Right atrium auricular region (tissue), 2 donors: ENCODE data around the gene CMBL. TPM values are rescaled to one million over a fixed set of nuclear protein-coding genes. Genes with fewer than 3 reads are reported as not detected.
"Not testable (repeated sequence)": the region's sequence is repeated elsewhere in the genome, so short reads cannot be mapped to it uniquely, and the experiment has no call there.

Source experiments
- DNase-seq: peaks from one replicate; pipeline ENCODE4 v3.0.0-alpha.2; 2019; ENCODE audit warnings: low spot score
- H3K27ac ChIP-seq, 2 donors: fragments of 200-600 bp; sonication (generic); 1 replicate in 1 of 2; 2 replicates in 1 of 2; pipeline ENCODE4 v1.5.1; 2016 to 2019
- H3K27me3 ChIP-seq, 2 donors: fragments of 200-600 bp; sonication (generic); one replicate each; pipeline versions ENCODE4 v1.5.1 to v1.6.0; 2017 to 2019
- H3K36me3 ChIP-seq: fragments of 200-600 bp; sonication (generic); one replicate; pipeline ENCODE4 v1.5.1; 2016
- H3K4me1 ChIP-seq, 2 donors: fragments of 200-600 bp; sonication (generic); one replicate each; pipeline versions ENCODE4 v1.5.1 to v1.6.0; 2017 to 2019
- H3K4me3 ChIP-seq, 2 donors: fragments of 200-600 bp; sonication (generic); 1 replicate in 1 of 2; 2 replicates in 1 of 2; pipeline ENCODE4 v1.5.1; 2017 to 2019; ENCODE audit warnings: mild to moderate bottlenecking in 1 of 2, moderate library complexity in 1 of 2
- H3K9me3 ChIP-seq, 2 donors: fragments of 200-600 bp; sonication (generic); one replicate each; pipeline ENCODE4 v1.5.1; 2019
- CTCF ChIP-seq, 2 donors: fragments of 200-600 bp; sonication (generic); IDR thresholded peaks; one replicate each; pipeline ENCODE4 v1.5.1; 2019; ENCODE audit warnings: antibody characterized with exemption in 2 of 2
- total RNA-seq, 2 donors: library from RNA; depleted of rRNA; stranded (reverse); fragments of >200 nt; gene quantifications; one replicate each; pipeline ENCODE4 v1.1.0, GENCODE V29; 2016

The CMBL gene
- total RNA-seq, 2 donors from 2014 or later = 5.9 to 20.7 TPM

GRCh38 chr5:10250806-10251276, 56.9 kb downstream of the CMBL start:
- Histone ChIP-seq H3K4me1 (peaks cover 0 to 25% of the 10 kb centered on the region in 2 donors), H3K9me3 (no peaks in the 10 kb centered on the region), H3K27ac (peak overlapping the region; percentile 95 to 96), H3K36me3 (peaks cover 16% of the 10 kb centered on the region), H3K4me3 (peak overlapping the region; percentile 93 to 99), H3K27me3 (no peaks in the 10 kb centered on the region)
- no peak for TF ChIP-seq CTCF (IDR thresholded peaks at IDR 0.05)
- DNase-seq = no peak

- no peak for TF ChIP-seq CTCF (IDR thresholded peaks at IDR 0.05)
- H3K36me3 ChIP-seq = peaks cover 10% of the 10 kb centered on the region
- DNase-seq = peak; percentile 94
- peaks cover 0 to 25% of the 10 kb centered on the region in 2 donors for H3K4me1 ChIP-seq
- no peaks in the 10 kb centered on the region for H3K27me3 ChIP-seq
- no peaks in the 10 kb centered on the region for H3K9me3 ChIP-seq
- peak within 1 kb of the TSS; percentile 93 to 99 for H3K4me3 ChIP-seq
- H3K27ac ChIP-seq = peak within 1 kb of the TSS; percentile 95 to 96
Measured at GRCh38 chr5:10249948-10250805, 57.5 kb downstream of the CMBL start, which contains the start of gene CCT5. Gene CCT5 (plus strand): TSS chr5:10250280. CDS start chr5:10250341, 61 bp downstream.

GRCh38 chr5:10248378-10249260, 59.1 kb downstream of the CMBL start:
- Histone ChIP-seq H3K4me3 (peak overlapping the region; percentile 93 to 99), H3K4me1 (peaks cover 0 to 25% of the 10 kb centered on the region in 2 donors), H3K27me3 (no peaks in the 10 kb centered on the region), H3K27ac (peak overlapping the region; percentile 95 to 96), H3K36me3 (no peaks in the 10 kb centered on the region), H3K9me3 (no peaks in the 10 kb centered on the region)
- DNase-seq = no peak
- no peak for TF ChIP-seq CTCF (IDR thresholded peaks at IDR 0.05)

GRCh38 chr5:10247217-10247616, 60.5 kb downstream of the CMBL start:
- not testable (repeated sequence) for H3K36me3 ChIP-seq, DNase-seq, H3K27ac ChIP-seq, H3K27me3 ChIP-seq, H3K4me3 ChIP-seq, H3K9me3 ChIP-seq
- peaks cover 0 to 25% of the 10 kb centered on the region in 2 donors for H3K4me1 ChIP-seq

GRCh38 chr5:10246761-10247160, 60.9 kb downstream of the CMBL start:
- Histone ChIP-seq H3K4me3 (no peak overlapping the region), H3K27me3 (no peaks in the 10 kb centered on the region), H3K9me3 (no peaks in the 10 kb centered on the region), H3K27ac (no peak overlapping the region), H3K4me1 (peaks cover 0 to 21% of the 10 kb centered on the region in 2 donors), H3K36me3 (no peaks in the 10 kb centered on the region)
- no peak for DNase-seq
- TF ChIP-seq CTCF (IDR thresholded peaks at IDR 0.05) = no peak
